ENCODE results near the gene UNC93A. TPM values are rescaled to one million over a fixed set of nuclear protein-coding genes. Genes with fewer than 3 reads are reported as not detected.

Gene UNC93A
- total RNA-seq, 1 donor from 2014 or later = not detected

GRCh38 chr6:167329014-167329413 is 37.9 kb downstream of the UNC93A start:
- H3K4me1 Mint-ChIP-seq = no peaks in the 10 kb centered on the region
- intact Hi-C loops (cut with micrococcal nuclease) = no loop called here
- H3K36me3 Mint-ChIP-seq (ENCODE audit: low read depth) = no peaks in the 10 kb centered on the region
- ATAC-seq (ENCODE audit: low read depth) (no peak), DNase-seq (no peak)
- no peak for TF ChIP-seq CTCF (IDR thresholded peaks at IDR 0.05)
- H3K27ac Mint-ChIP-seq = no peak overlapping the region
- H3K4me3 Mint-ChIP-seq = no peak overlapping the region
- POLR2A ChIA-PET = no interaction called here
- H3K9me3 Mint-ChIP-seq = no peaks in the 10 kb centered on the region
- CTCF ChIA-PET = no interaction called here
- peaks cover 15% of the 10 kb centered on the region for H3K27me3 Mint-ChIP-seq

GRCh38 chr6:167330750-167331149 is 39.6 kb downstream of the UNC93A start:
- no peak for TF ChIP-seq CTCF (IDR thresholded peaks at IDR 0.05)
- Mint-ChIP-seq H3K36me3 (ENCODE audit: low read depth) (no peaks in the 10 kb centered on the region), H3K4me3 (no peak overlapping the region), H3K4me1 (no peaks in the 10 kb centered on the region), H3K27me3 (peaks cover 11% of the 10 kb centered on the region), H3K9me3 (no peaks in the 10 kb centered on the region), H3K27ac (no peak overlapping the region)
- POLR2A ChIA-PET = no interaction called here
- CTCF ChIA-PET = no interaction called here
- DNase-seq = no peak
- intact Hi-C loops (cut with micrococcal nuclease) = no loop called here
- no peak for ATAC-seq (ENCODE audit: low read depth)

GRCh38 chr6:167331565-167331964 is 40.5 kb downstream of the UNC93A start:
- ChIA-PET POLR2A (no interaction called here), CTCF (no interaction called here)
- no peaks in the 10 kb centered on the region for H3K9me3 Mint-ChIP-seq
- H3K4me1 Mint-ChIP-seq = no peaks in the 10 kb centered on the region
- no peak overlapping the region for H3K27ac Mint-ChIP-seq
- intact Hi-C loops (cut with micrococcal nuclease) = no loop called here
- no peak for TF ChIP-seq CTCF (IDR thresholded peaks at IDR 0.05)
- no peaks in the 10 kb centered on the region for H3K36me3 Mint-ChIP-seq (ENCODE audit: low read depth)
- DNase-seq (no peak), ATAC-seq (ENCODE audit: low read depth) (no peak)
- peaks cover 11% of the 10 kb centered on the region for H3K27me3 Mint-ChIP-seq
- H3K4me3 Mint-ChIP-seq = no peak overlapping the region

GRCh38 chr6:167336844-167337630 is 45.9 kb downstream of the UNC93A start:
- Mint-ChIP-seq H3K36me3 (ENCODE audit: low read depth) (no peaks in the 10 kb centered on the region), H3K4me3 (no peak overlapping the region), H3K9me3 (no peaks in the 10 kb centered on the region), H3K27me3 (peaks cover 18% of the 10 kb centered on the region), H3K27ac (no peak overlapping the region), H3K4me1 (no peaks in the 10 kb centered on the region)
- ATAC-seq (ENCODE audit: low read depth) = no peak
- TF ChIP-seq CTCF (IDR thresholded peaks at IDR 0.05) = no peak
- no peak for DNase-seq
- CTCF ChIA-PET = no interaction called here
- intact Hi-C loops (cut with micrococcal nuclease) = no loop called here
- POLR2A ChIA-PET = interaction anchor here (0.6 kb wide), 1 partner anchor 1560 kb away, joined by 3 read pairs; no protein-coding TSS in a partner anchor

GRCh38 chr6:167337675-167338449 is 46.7 kb downstream of the UNC93A start:
- H3K27me3 Mint-ChIP-seq = peaks cover 18% of the 10 kb centered on the region
- H3K9me3 Mint-ChIP-seq = no peaks in the 10 kb centered on the region
- CTCF ChIA-PET = no interaction called here
- H3K4me1 Mint-ChIP-seq = no peaks in the 10 kb centered on the region
- no peak overlapping the region for H3K27ac Mint-ChIP-seq
- intact Hi-C loops (cut with micrococcal nuclease) = no loop called here
- no peak for ATAC-seq (ENCODE audit: low read depth)
- H3K36me3 Mint-ChIP-seq (ENCODE audit: low read depth) = no peaks in the 10 kb centered on the region
- no peak for DNase-seq
- no peak for TF ChIP-seq CTCF (IDR thresholded peaks at IDR 0.05)
- POLR2A ChIA-PET = interaction anchor here (0.6 kb wide), 1 partner anchor 1559 kb away, joined by 3 read pairs; no protein-coding TSS in a partner anchor
- no peak overlapping the region for H3K4me3 Mint-ChIP-seq

All from activated B cell treated with CpG ODN at 0.5 μM for 24 hours (primary cell).